HFFc6 (cell line): ENCODE data around the gene RBM27. TPM values are rescaled to one million over a fixed set of nuclear protein-coding genes. Genes with fewer than 3 reads are reported as not detected.
"Not testable (repeated sequence)": the region's sequence is repeated elsewhere in the genome, so short reads cannot be mapped to it uniquely, and the experiment has no call there.

Experiments used
- DNase-seq: peaks from one replicate; pipeline ENCODE4 v3.0.0-alpha.2; 2018
- H3K27ac Mint-ChIP-seq: 2 replicates; pipeline ENCODE4 v1.8.0; 2020; ENCODE audit warnings: mild to moderate bottlenecking, mixed read lengths
- H3K27me3 Mint-ChIP-seq: 2 replicates; pipeline ENCODE4 v1.8.0; 2021; ENCODE audit warnings: mild to moderate bottlenecking, moderate library complexity, mixed read lengths; ENCODE audit not compliant: insufficient read depth
- H3K36me3 Mint-ChIP-seq: 2 replicates; pipeline ENCODE4 v1.8.0; 2021; ENCODE audit warnings: low read depth, mixed read lengths
- H3K4me1 Mint-ChIP-seq: 2 replicates; pipeline ENCODE4 v1.8.0; 2020; ENCODE audit warnings: low read depth, mixed read lengths
- H3K4me3 Mint-ChIP-seq: 2 replicates; pipeline ENCODE4 v1.8.0; 2020; ENCODE audit warnings: mild to moderate bottlenecking, moderate library complexity, mixed read lengths
- H3K9me3 Mint-ChIP-seq: 2 replicates; pipeline ENCODE4 v1.8.0; 2020; ENCODE audit warnings: mild to moderate bottlenecking, mixed read lengths
- CTCF ChIP-seq: fragments of 200-600 bp; sonication (generic); IDR thresholded peaks from 2 replicates; pipeline ENCODE4 v1.5.0; 2021; ENCODE audit warnings: antibody characterized with exemption, mild to moderate bottlenecking
- total RNA-seq, 6 experiments: library from RNA; stranded (reverse); fragmentation: NEBNext Ultra II Directional; extraction: Animal tissue kit (Norgen Biotek cat#: 25700); gene quantifications; 2 replicates in 1 of 6; 3 replicates in 5 of 6; pipeline ENCODE4 v1.2.3, GENCODE V29; 2021

RBM27 gene
- total RNA-seq, 6 experiments from 2014 or later, result 14.4 to 19.2 (median 16.9) TPM

- no peak overlapping the region for H3K4me3 Mint-ChIP-seq
- no peaks in the 10 kb centered on the region; the same call in 1 of the 2 replicates for H3K27me3 Mint-ChIP-seq
- no peaks in the 10 kb centered on the region for H3K36me3 Mint-ChIP-seq
- DNase-seq, result no peak
- H3K9me3 Mint-ChIP-seq, result no peaks in the 10 kb centered on the region
- H3K4me1 Mint-ChIP-seq, result peaks cover 6% of the 10 kb centered on the region
- no peak overlapping the region for H3K27ac Mint-ChIP-seq
- no peak for TF ChIP-seq CTCF
These were observed 427 bp downstream of the RBM27 start for GRCh38 chr5:146203872-146204192.

DNA sequence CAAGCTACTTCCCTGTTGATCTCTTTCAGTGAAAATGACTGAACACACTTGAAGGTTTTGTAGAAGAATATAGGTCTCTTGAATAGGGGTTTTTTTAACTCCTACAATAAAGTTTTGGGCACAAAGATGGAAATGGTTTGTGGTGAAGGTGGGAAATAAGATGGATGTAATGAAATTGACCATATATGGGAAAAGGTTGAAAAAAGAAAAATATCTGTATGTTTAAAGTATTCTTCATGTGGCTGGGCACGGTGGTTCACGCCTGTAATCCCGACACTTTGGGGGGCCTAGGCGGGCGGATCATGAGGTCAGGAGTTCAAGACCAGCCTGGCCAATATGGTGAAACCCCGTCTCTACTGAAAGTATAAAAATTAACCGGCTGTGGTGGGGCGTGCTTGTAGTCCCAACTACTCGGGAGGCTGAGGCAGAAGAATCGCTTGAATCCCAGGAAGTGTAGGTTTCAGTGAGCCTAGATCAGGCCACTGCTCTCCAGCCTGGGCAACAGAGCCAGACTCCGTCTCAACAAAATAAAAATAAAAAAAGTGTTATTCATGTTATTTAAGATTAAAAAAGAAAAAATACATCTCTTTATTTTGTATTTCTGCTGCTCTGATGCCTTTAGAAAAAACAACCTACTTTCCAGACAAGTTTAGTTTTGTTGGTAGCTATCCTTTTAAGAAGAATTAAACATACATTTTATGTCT, 2.2 kb downstream of the RBM27 start:
- no peak overlapping the region for H3K27ac Mint-ChIP-seq
- no peak for DNase-seq
- no peaks in the 10 kb centered on the region for H3K27me3 Mint-ChIP-seq
- peaks cover 13% of the 10 kb centered on the region for H3K4me1 Mint-ChIP-seq
- H3K4me3 Mint-ChIP-seq, result no peak overlapping the region
- H3K36me3 Mint-ChIP-seq, result no peaks in the 10 kb centered on the region
- no peak for TF ChIP-seq CTCF
- H3K9me3 Mint-ChIP-seq, result no peaks in the 10 kb centered on the region

DNA sequence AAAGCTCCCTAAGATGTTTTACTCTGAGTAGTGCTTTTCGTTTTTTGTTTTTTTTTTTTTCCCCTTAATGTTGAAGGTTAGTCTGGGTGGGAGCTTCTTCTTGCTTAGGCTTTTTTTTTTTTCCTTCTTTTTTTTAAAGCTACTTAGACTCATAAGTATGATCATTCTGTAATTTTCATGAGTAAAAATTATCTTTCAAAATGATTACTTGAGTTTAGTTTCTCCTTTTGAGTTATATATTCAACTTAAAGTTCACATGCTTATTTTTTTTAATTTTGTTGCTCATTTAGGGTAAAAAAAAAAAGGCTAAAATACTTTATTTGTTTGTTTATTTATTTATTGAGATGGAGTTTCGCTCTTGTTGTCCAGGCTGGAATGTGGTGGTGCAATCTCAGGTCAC, 2.9 kb downstream of the RBM27 start:
- Mint-ChIP-seq H3K4me1 (peaks cover 13% of the 10 kb centered on the region), H3K27me3 (no peaks in the 10 kb centered on the region), H3K9me3 (no peaks in the 10 kb centered on the region), H3K36me3 (no peaks in the 10 kb centered on the region), H3K27ac (no peak overlapping the region), H3K4me3 (no peak overlapping the region)
- no peak for TF ChIP-seq CTCF
- DNase-seq, result no peak

- DNase-seq, result no peak
- Mint-ChIP-seq H3K36me3 (no peaks in the 10 kb centered on the region), H3K27ac (no peak overlapping the region), H3K9me3 (no peaks in the 10 kb centered on the region), H3K27me3 (no peaks in the 10 kb centered on the region), H3K4me1 (peaks cover 19% of the 10 kb centered on the region), H3K4me3 (no peak overlapping the region)
- peak; percentile 55 for TF ChIP-seq CTCF
These were observed 5.6 kb downstream of the RBM27 start for GRCh38 chr5:146208916-146209522.

DNA sequence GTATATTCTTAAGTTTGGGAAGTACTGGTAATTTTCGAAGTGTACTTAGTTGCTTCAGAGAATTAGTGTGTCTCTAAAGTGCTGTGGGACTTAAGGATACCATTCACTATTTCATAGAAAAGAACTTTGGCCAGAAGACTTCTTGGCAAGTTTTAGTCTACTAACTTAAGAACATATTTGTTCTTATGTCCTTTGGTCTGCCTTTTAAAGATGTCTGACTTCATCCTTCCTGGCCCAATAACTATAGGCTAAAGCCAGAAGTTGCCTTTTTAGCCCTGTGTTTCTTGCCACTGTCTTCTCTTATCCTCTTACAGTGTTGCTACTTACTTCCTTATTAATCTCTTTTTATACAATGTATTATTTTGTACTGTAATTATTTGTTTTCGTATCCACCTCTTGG, 6.3 kb downstream of the RBM27 start:
- no peak overlapping the region for H3K4me3 Mint-ChIP-seq
- DNase-seq, result no peak
- TF ChIP-seq CTCF, result no peak

GRCh38 chr5:146210810-146211209, 7.4 kb downstream of the RBM27 start:
- not testable (repeated sequence) for H3K9me3 Mint-ChIP-seq, DNase-seq, H3K4me3 Mint-ChIP-seq, H3K27me3 Mint-ChIP-seq, H3K36me3 Mint-ChIP-seq, H3K27ac Mint-ChIP-seq
- peaks cover 19% of the 10 kb centered on the region for H3K4me1 Mint-ChIP-seq

More for the DNA sequence above, 6.3 kb downstream of the RBM27 start:
- Mint-ChIP-seq H3K9me3 (no peaks in the 10 kb centered on the region), H3K4me1 (peaks cover 19% of the 10 kb centered on the region), H3K36me3 (no peaks in the 10 kb centered on the region), H3K27ac (no peak overlapping the region), H3K27me3 (no peaks in the 10 kb centered on the region)
